Activated gamma-delta T cell (primary cell): ENCODE data around the gene CMTM7.
"Not testable (repeated sequence)": the region's sequence is repeated elsewhere in the genome, so short reads cannot be mapped to it uniquely, and the experiment has no call there.

ENCODE experiments used
- DNase-seq: peaks from one replicate; lab custom pipeline; 2025; lab: John Stamatoyannopoulos, UW

CMTM7 gene

DNA sequence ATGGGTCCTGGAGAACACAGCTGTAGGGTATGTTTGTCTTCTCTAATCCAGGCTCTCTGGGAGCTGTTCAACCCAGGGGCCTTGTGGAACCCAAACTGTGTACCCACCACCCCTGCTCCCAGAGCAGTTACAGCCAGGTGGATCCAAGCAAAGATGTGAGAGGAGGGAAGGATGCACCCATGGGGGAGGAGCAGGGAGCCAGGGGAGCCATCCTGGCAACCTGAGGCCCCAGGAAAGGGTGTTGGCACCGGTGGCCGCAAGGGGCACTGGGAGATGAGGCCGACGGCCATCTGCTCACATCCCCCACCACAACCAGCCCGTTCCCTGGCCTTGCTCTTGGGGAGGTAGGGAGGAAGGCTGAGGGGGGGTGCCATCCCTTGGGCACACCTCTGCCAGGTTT, 67.8 kb downstream of the CMTM7 start:
- no peak for DNase-seq

DNA sequence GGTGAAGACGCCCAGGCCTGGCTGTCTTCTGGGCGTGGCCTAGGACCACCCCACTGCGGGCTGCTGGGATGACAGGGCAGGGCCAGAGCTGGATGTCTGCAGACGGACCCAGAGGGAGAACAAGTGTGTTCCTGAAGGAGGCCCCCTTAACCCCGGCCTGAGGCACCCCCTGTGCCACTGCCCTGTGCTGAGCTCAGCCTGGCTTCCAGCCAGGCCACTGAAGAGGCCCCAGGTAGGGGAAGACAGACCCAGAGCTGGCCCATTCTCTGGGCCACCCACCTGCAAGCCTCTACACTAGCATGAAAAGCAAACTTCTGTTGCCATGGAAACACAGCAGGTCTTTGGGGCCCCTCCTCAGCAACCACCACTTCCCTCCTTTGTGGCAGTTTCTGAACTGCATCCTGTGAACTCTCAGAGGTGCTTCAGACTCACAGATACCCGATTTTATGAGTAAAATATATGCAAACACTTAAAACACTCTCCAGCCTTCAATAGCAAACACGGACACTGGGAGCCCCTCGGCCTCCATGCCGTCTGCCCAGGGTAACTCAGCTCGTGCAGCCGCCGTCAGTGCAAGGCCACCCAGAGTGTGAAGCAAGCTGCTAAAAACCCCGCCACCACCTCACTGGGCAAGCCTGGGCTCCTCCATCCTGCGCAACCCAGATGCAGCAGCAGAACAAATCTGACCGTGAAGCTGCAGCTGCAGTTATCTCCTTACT, 68.5 kb downstream of the CMTM7 start:
- DNase-seq, result peak; percentile 16

DNA sequence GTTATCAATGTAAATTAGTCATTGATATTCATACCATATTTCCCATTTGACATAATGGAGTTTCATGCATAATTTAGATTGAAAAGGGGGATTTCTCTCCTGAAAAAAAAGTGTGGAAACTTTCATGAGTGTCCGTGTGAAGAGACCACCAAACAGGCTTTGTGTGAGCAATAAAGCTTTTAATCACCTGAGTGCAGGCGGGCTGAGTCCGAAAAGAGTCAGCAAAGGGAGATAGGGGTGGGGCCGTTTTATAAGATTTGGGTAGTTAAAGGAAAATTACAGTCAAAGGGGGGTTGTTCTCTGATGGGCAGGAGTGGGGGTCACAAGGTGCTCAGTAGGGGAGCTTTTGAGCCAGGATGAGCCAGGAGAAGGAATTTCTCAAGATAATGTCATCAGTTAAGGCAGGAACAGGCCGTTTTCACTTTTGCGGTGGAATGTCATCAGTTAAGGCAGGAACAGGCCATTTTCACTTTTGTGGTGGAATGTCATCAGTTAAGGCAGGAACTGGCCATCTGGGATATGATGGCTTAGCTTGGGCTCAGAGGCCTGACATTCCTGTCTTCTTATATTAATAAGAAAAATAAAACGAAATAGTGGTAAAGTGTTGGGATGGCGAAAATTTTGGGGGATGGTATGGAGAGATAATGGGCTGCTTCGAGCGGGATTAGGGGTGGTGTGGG, 69.3 kb downstream of the CMTM7 start:
- DNase-seq, result not testable (repeated sequence)

DNA sequence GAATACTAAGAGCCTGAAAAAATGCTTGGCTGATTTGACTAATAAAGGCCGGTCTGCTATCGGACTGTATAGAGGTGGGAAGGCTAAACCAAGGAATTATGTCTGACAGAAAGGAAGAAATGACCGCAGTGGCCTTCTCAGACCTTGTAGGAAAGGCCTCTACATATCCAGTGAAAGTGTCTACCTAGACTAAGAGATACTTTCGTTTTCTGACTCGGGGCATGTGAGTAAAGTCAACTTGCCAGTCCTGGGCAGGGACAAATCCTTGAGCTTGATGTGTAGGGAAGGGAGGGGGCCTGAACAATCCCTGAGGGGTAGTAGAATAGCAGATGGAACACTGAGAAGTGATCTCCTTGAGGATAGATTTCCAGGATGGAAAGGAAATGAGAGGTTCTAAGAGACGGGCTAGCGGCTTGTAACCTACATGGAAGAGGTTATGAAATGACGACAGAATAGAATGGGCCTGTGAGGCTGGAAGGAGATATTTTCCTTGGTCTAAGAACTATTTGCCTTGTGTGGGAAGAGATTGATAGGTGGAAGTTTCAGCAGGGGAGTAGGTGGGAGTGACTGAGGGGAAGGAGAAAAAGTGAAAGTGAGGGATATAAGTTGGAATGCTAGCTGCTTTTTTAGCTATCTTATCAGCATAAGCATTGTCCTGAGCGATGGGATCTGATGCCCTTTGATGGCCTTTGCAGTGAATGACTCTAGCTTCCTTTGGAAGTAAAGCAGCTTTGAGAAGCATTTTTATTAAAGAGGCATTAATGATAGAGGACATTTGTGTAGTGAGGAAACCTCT, 70.7 kb downstream of the CMTM7 start:
- DNase-seq, result not testable (repeated sequence)

DNA sequence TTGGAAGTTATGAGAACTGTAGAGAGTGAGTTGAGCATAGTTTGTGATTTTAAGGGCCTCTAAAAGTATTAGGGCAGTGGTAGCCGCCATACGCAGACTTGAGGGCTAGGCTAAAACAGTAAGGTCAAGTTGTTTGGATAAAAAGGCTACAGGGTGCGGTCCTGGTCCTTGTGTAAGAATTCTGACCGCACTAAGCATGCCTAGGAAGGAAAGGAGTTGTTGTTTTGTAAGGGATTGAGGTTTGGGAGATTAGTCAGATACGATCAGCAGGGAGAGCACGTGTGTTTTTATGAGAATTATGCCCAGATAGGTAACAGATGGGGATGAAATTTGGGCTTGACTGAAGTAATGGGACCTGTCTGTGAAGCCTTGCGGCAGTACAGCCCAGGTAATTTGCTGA, 71.8 kb downstream of the CMTM7 start:
- DNase-seq, result not testable (repeated sequence)

DNA sequence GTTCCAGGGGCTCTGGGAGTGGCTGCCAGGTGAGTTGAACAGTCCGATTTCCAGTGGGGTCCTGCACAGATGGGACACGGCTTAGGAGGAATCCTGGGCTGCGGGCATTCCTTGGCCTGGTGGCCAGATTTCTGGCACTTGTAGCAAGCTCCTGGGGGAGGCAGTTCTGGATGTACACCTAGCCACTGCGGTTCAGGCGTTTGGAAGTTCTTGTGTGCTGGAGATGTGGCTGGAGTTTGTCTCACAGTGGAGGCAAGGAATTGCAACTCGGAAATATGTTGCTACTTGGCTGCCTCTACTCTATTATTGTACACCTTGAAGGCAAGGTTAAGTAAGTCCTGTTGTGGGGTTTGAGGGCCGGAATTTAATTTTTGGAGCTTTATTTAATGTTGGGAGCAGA, 73.1 kb downstream of the CMTM7 start:
- DNase-seq, result not testable (repeated sequence)

DNA sequence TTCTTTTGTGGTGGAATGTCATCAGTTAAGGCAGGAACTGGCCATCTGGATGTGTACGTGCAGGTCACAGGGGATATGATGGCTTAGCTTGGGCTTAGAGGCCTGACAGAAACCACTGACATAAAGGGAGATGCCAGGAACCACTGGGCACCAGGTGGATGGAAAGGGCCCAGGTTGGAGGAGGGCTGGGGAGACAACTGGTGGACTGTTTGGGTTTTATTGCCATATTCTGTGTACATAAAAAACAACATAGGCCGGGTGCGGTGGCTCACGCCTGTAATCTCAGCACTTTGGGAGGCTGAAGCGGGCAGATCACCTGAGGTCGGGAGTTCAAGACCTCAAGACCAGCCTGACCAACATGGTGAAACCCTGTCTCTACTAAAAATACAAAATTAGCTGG, 75.2 kb downstream of the CMTM7 start:
- DNase-seq, result not testable (repeated sequence)

DNA sequence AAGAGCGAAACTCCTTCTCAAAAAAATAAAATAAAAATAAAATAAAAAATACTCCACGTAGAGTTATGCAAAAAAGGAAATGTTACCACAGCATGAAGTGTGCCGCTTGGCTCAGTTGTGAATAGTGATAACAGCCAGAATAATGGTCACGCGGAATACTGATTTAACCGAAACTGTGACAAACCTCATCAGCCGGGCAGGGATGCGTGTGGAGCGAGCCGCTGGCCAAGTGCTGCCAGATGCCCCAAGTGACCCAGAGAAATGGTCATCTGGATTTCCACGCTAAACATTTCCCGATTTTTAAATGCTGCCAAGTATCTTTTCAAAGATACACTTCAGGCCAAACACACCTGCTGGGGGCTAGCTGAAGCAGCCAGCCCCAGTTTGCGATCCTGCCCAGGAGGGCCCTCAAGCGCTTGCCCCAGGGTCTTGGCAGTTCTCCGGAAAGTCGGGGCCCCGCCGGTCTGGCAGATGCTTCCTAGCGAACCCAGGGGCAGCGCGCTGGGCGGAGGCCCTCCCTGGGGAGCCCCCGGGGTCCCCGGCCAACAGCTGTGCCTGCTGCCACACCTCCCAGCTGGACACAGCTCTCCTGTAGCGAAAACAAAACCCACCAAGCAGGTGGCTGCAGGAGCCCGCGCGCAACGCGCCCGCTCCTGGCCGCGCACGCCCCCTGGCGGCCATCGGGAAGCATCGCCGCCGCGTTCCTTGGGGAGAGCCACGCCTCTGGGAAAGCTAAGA, 75.8 kb downstream of the CMTM7 start:
- DNase-seq, result peak; percentile 32

DNA sequence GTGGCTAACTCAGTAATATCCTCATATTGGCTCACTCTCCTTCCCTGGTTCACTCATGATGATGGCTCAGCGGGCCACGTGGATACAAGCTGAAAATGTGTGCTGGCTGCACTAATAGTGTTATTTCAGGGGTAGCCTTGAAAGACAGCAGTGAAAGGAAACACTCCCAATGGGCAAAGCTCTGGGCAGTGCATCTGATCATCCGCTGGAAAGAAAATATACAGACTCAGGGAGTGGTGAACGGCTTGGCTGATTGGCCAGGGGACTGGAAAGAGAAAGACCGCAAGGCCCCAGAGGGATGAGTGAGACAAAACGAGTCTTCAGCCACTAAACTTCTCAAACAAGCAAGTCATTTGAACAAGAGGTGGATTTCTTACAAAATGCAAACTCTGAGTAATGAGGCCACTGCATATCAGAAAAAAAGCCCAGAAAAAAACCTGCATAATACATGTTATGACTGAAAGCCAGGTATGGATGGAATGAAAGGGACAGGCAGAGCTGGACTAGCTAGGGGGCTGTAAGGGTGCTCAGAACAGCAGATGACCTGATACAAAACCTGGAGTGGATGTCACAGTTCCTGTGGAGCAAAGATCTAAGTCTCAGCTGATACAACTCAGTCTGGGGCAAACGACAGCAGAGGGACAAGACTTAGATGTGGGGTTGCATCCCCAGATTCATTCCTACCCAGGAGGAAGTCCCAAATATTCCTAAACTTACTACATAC, 77.7 kb downstream of the CMTM7 start:
- no peak for DNase-seq

DNA sequence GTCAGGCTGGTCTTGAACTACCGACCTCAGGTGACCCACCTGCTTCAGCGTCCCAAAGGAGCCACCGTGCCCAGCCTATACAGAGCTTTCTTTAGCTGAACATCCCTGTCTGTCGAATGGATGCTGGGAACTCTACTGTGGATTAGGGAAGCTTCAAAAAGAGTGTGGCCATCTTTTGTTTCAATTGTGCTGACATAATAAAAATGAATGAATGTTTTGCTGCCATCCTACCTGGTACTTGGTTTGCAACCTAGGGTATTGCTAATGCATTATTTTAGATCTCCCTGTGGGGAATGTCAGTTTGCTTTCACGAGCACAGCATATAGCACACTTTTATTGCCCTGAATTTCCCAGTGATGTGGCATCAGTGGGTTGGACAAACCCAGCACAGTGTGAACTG, 78.7 kb downstream of the CMTM7 start:
- DNase-seq, result no peak

DNA sequence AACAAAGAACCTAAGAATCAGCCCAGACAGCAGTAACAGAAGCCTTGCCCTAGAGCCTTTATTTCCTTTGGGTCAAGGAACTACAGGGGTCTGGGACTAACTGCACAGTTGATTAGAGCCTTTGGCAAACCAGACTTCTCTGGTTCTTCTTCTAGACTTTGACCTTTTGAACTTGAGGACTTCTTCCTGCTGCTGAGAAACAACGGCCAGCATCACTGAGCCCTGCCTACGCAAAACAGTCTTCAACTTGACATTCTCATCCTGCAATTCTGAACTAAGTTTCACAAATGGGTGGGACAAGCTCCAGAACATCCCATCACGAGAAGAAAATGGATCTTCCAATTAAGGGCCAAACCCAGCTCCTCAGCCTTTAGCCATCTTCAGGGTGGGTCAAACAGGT, 79.6 kb downstream of the CMTM7 start:
- DNase-seq, result no peak

DNA sequence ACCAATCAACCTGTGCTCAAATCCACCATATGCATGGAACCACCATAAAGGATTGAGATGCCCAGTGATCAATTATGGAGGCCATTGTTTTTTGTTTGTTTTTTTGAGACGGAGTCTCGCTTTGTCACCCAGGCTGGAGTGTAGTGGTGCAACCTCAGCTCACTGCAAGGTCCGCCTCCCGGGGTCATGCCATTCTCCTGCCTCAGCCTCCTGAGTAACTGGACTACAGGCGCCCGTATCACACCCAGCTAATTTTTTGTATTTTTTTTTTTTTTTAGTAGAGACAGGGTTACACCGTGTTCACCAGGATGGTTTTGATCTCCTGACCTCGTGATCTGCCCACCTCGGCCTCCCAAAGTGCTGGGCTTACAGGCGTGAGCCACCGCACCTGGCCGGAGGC, 80.5 kb downstream of the CMTM7 start:
- DNase-seq, result not testable (repeated sequence)

DNA sequence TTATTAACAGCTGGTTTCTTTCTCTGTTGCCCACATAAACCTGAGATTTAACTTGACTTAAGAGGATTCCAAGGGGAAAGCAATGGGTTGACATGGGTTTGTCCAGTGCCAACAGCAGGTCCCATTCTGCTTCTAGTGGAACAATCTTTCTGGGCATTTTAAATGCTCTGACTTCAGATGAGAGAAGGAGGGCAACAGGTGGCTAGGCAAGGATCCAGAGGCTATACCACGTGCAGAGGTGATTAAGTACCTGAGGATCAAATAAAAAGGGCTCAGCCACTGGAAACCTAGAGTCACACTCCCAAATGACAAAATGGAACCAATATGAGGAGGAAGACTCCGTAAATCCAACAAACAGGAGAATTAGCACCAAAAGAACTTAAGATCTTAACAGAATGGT, 82.5 kb downstream of the CMTM7 start:
- no peak for DNase-seq

DNA sequence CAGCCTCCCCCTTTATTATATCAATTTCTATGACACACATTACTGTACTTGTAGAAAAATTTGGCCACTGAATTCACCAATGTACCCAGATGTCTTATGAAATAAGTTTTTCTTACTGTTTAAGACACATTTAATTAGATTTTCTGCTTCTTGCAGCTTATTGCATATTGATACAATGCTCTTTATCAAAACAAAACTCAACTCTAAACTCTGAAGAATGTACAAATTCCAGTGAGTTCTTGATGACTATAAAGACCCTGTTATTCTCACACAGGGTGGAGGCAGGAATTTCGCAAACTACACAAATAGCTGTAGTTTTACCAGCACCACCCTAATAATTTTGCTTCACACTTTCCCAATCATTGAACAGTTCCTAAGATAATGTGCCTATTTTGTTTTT, 89.0 kb downstream of the CMTM7 start:
- no peak for DNase-seq

DNA sequence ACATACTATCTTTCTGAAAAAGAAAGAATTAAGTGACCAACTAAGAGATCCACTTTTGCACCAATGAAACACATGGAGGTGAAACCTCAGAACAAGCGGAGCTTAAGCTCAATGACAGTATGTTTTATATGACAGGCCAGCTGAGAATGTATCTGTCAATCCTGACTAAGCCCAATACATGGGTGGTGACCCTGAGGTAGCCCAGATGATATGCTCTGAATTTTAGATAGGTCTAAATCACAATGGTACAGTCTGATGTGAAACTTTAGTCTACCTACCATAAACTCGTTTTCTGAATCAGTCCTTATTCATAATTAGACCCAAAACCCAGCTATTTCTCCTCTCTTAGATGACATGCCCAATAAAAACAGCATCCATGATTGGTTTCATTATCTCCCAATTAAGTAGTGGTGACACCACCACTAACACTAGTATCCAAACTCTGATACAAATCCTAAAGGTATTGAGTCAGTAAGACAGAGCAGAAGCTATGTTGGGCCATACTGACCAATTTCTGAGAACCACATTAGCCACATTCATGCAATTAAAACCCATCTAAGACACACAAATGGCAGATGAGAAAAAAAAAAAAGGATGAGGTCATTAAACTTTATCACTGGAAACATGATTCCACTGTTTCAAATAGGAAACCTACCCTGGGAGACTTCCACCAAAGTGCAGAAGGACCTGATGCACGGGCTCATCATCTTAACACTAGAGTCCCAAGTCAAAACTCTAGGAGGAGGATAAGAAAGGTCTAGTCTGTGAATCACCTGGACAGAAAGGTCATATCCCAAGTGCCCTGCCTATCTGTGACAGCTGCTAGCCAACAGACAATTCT, 90.4 kb downstream of the CMTM7 start:
- DNase-seq, result no peak

DNA sequence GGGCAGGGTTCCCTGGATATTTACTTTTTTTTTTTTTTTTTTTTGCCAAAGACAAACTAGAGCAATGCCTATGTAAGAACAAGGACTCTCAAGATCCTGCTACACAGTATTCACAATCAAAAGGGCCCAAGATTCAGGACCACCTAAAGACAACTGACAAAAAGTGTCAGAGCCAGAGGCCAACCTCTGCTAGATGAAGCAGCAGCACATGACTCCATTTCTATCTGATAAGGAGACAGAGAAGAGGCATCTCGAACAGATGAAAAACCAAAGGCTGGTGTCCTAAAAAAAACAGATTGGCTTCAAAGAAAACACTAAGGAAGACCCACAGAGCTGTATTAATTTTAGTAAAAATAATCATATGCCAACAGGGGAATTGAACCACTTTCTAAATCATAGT, 91.0 kb downstream of the CMTM7 start:
- no peak for DNase-seq

DNA sequence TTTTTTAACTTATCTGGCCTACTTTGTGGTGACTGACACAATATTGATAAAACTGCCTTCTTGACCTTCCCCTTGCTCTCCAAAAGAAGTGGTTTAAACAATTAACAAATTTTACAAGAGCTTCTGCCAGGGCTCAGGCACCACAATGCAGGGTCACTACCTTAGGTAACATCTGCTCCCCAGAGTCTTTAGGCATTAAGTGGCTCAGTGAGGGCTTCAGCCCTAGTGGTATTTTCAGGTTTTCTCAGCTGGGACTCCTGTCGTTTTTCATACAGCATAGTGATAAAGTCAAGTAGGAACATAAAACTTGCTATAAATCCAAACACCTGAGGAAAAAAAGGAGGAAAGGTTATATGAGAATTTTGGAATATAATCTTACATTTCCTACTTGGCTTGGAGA, 92.1 kb downstream of the CMTM7 start:
- no peak for DNase-seq

DNA sequence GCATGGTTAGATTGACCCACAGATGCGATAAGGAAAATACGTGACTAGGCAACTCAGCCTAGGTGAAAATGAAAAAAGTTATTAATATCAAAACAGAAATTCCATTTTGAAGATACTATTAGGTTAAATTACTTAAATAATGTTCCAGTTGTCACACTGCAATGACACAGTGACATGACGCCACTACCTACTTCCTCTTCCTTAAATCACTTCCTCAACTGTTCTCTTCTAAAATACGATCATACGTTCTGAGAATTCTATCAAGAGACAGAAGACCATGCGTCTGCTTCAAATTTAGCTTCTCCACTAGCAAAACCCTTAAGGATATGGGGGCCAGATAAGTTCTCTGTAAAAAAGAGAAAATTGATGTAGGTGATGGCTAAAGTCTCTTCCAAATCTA, 92.8 kb downstream of the CMTM7 start:
- no peak for DNase-seq

DNA sequence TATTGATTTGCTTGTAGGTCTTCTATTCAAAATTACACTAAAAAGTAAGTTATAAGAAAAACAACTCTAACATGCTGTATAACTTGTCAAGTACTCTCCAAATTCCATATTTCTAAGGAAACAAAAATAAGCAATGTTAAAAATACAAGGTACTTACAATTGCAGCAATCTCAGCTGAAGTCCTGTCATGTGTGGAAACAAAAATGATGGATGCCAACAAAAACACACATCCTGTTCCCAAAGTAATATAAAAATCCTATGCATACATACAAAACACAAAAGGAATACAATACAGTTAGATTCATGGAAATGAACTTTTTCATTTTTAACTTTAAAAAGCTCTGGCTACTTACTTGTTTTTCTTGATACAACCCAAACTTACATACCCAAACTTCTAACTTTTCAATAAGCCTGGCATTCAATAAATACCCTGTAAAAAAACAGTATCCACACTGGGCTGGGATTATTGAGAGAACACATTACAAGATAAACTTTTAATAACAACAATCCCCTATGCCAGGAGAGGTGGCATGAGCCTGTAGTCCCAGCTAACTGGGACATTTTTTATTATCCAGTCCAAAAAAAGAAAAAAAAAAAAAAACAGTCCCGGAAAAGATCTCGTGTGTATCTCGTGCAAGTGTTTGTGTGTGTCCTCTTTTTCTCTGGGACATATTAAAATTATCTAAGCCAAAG, 96.3 kb downstream of the CMTM7 start:
- DNase-seq, result no peak

DNA sequence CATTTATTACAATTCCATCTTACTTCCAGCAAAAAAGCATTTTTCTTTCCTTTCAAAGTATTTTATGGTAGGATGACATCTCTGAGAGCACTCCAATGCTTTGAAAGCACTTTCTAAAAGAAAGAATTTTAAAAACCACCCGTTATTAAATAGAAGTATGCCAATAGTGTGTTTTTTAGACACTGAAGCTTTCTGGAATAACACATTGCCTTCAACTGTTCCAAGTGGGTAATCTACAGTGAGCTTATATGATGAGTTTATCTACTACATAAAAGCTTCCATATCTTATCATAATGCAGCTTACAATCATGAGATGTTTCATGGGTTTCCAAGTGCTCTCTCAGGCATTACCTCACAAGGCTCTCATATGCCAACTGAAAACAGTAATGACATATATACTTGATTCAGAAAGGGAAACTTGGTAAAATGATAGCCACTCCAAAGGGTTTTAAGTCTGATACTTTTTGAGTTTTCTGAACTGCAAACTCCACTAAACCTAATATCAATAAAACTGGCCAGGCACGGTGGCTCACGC, 96.9 kb downstream of the CMTM7 start:
- DNase-seq, result no peak
